CD4-positive, alpha-beta T cell treated with Interleukin-6 at 100 ng/mL for 8 hours (primary cell): Measurements from ENCODE around the gene TRIM45.
"Not testable (repeated sequence)": the region's sequence is repeated elsewhere in the genome, so short reads cannot be mapped to it uniquely, and the experiment has no call there.

Source experiments
- DNase-seq: peaks from one replicate; pipeline ENCODE4 v3.0.0-alpha.2; 2020; ENCODE audit warnings: mixed read lengths, low spot score

TRIM45 gene

DNA sequence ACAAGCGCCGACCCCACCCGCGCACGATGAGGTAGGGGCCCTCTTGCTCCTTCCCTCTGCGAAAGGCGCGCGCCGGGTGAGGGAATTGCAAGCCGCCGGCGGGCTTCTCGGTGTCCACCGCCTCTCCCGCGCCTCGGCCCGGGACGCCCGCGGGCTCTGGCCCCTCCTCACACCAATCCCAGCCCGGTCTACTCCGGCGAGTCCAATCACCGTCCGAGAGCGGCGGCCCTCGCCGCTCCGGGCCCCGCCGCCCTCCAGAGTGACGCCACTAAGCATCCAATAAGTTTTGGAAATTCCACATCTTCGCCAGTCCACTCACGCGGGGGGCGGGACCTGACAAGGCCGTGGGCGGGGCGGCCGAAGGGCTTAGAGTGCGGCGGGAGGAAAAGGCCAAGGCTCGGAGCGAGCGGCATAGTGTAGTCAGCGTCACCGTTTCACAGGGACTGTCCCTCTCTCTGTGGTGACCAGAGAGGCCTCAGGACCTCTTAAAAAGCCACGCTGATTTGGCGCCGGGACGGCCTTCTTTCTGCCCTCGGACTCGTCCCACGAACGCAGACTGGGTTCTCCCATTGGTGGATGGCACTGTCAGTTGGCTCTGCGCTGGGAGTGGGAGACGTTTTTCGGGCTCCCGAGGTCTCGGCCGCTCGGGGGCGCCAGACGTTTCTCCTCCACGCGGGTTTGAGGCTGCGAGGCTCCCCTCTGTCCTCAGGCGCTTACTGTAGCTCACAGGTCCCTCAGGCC, at the start of gene TRIM45:
Gene TRIM45, minus strand, starts transcription at position 161 of the 741 bp plus-strand sequence. CDS start 548 bp downstream, outside the sequence.
- DNase-seq, result peak; percentile 85

- no peak for DNase-seq
These were observed 48.5 kb upstream of the TRIM45 start for GRCh38 chr1:117169871-117170596.

GRCh38 chr1:117167402-117167801, 45.9 kb upstream of the TRIM45 start:
- DNase-seq, result no peak

DNA sequence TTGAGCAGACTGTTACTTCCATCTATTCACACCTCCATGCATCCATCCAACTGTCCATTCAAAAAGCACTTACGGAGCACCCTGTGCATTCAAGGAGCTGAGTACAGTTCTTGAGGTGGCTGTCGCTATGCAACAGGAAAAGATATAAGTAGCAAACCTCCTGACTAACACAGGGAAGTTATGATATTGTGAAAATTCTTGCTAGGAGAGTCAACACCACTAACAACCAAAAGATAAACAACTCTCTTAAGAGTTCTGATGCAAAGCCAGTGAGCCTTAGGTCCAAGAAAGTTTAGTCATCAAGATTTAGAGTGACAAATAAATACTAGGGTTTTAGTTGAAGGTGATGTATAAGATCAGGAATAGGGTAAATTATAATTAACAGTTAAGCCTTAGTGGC, 44.5 kb upstream of the TRIM45 start:
- no peak for DNase-seq

GRCh38 chr1:117164209-117164608, 42.7 kb upstream of the TRIM45 start:
- no peak for DNase-seq

GRCh38 chr1:117162816-117163215, 41.3 kb upstream of the TRIM45 start:
- no peak for DNase-seq

GRCh38 chr1:117161887-117162286, 40.3 kb upstream of the TRIM45 start:
- no peak for DNase-seq

- not testable (repeated sequence) for DNase-seq
These were observed 29.8 kb upstream of the TRIM45 start for GRCh38 chr1:117151305-117151704.

DNA sequence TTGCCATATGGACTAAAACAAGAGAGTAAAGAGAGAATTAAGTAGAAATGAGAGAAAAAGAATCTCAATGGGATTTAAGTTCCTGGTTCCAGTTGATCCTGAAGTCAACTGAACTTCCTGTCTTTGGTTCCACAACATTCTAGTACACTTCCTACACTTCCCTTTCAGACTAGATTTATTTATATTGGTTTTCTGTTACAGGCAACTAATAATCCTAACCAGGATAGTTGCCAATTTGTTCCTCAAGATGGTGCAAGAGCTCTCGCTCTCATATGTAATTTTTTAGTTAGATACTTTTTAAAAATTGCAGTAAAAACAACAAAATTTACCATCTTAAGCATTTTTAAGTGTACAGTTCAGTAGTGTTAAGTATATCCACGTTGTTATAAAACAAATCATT, 28.8 kb upstream of the TRIM45 start:
- no peak for DNase-seq

DNA sequence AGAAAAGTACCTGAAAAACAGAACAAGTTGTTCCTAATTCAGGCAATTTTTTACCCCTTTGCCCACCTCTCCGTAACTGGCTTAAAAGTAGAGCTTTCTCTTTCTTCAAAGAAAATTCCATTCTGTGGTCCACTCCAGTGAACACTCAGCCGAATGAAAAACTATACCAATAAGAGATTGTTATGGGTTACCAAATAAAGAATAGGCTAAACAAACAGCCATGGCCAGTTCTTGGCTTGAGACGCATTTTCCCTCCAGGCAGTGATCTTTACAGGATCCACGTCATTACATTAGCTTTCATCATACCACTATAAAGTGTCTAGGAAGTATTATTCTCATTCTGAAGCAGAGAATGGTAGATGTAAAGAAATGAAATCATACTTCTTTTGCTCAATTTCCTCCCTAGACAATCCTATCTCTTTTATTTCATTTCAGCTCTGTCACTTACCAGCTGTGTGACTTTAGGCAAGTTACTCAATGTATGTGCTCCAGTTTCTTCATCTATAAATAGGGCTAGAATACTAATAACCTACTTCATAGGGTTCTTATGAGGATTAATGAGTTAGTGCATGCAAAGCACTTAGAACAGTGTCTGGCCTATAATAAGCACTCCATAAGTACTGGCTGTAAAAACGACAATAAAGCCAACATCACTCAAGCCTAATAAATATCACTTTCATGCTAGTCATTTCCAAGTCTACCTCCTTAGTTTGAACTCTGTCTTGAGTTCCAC, 26.5 kb upstream of the TRIM45 start:
- no peak for DNase-seq

- DNase-seq, result no peak
These were observed 25.8 kb upstream of the TRIM45 start for GRCh38 chr1:117147341-117147831.

DNA sequence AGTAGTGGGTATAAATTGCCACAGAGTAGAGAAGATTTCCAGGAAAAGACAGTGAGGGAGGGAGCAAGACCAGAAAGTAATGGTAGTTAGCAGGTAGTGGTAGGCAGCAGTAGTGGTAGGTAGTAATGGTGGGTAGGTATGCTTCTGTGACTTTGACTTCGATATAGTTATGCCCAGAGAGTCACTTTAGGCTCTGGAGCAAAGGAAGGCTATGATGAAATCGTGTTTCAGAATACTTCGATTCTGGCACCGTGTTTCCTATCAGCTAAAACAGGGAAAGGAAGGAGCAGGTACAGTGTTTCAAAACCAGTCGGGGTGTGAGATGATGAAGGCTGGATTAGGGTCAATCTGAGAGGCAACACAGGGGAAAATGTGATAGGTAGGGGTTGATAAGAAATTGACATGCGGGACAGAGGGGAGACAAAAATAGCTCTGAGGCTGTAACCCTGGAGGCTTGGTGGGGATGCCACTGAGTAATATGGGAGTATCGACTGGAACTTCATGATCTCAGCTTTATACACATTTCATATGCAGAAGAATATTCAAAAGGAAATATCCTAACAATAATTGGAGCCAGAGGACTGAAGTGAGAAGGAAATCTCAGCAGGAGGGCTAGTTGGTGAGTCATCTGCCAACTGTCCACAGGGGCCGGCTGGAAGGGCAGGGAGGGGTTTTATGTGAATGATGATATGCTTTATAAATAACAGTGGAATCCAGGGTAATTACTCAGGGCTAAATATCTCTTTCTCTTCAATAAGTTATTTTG, 25.2 kb upstream of the TRIM45 start:
- no peak for DNase-seq

GRCh38 chr1:117146072-117146471, 24.5 kb upstream of the TRIM45 start:
- DNase-seq, result no peak

DNA sequence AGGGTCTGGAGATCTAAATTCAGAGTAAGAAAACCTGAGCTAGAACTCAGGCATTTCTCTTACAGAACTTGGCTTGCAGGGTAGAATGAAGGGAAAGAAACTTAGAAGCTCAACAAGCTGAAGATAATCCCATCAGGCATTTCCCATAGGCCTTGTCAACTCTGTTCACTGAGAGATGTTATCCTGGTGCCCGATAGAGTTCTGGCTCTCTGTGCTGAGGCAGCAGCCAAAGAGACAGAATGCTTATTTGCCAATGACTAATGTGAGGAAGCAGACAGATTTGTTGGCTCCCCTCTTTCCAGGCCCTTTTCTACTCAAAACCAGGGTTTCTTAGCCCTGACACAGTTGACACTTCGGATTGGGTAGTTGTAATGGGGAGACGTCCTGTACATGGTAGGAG, 22.3 kb upstream of the TRIM45 start:
- no peak for DNase-seq

- no peak for DNase-seq
These were observed 21.6 kb upstream of the TRIM45 start for GRCh38 chr1:117143172-117143571.

DNA sequence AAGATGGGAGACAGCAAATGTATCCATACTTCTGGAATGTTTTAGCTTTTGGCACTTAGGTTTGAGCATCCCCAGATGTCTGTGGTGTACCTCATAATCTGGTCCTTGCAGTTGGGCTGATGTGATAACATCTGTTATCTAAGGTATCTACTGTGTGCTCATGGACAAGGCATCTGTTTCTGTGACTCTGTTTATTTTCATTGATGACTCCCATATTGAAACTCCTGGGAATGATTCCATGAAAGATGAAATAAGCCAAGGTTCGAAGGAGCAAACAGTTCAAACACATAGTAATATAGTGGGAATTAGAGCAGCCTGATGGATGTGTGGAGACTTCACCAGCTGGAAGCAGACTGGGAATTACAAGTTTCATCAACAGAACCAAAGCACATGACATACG, 20.7 kb upstream of the TRIM45 start:
- DNase-seq, result no peak

DNA sequence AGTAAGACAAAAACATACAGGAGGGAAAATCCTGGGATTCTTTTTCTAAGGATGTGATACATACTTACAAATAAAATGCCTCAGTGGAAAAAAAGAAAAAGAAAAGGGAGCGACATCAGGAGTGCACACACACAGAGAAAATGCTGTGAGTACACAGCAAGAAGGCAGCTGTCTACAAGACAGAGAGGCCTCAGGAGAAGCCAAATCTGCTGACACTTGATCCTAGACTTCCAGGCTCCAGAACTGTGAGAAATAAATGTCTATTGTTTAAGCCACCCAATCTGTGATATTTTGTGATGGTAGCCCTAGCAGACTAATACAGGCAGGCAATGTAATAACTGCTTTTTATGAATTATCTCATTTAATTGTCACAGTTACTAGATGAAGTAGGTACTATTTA, 17.0 kb upstream of the TRIM45 start:
- DNase-seq, result no peak

GRCh38 chr1:117138106-117138505, 16.6 kb upstream of the TRIM45 start:
- DNase-seq, result no peak

DNA sequence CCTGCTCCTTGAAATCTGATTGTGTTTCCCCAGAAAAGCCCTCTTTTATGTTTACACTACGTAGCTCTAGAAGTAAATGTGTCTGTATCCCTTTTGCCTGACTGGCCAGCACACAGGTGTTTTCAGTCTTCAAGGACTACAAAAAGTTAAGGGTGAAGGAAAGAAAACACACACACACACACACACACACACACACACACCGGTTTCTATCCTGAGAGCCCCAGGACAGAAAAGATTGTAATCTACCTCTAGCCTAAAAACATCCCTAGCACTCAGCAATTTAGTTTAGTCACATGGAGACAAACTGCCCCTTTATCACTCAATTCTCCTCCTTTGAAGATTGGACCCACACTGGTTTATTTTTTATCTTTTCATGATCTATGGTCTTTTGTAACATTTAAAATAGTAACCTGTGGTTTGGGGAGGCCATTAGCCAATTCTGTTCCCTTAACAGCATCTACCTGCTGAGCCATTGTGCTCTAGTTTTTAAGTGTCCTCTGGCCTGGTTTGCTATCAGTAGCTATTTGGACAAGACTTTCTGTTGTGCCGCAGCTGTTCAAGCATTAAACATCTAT, 15.8 kb upstream of the TRIM45 start:
- DNase-seq, result no peak

DNA sequence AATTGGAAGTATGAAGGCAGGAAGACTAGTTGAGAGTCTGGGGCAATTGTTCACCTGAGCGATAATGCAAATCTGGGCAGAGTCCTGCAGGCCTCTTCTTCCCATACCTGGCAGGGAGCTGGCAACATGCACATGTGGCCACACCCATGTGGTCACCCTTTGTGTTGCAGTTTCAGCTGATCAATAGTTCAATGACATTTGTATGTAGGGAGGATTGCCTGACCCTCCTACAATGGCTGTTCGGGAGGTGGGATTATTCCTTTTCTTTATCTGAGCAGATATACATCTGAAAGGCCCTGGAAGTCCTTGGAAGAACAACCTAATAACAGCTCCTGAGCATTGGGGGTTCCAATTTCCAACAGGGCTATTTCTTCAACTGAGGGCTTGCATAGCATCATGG, 15.2 kb upstream of the TRIM45 start:
- DNase-seq, result no peak

- no peak for DNase-seq
These were observed 13.8 kb upstream of the TRIM45 start for GRCh38 chr1:117135329-117135728.

DNA sequence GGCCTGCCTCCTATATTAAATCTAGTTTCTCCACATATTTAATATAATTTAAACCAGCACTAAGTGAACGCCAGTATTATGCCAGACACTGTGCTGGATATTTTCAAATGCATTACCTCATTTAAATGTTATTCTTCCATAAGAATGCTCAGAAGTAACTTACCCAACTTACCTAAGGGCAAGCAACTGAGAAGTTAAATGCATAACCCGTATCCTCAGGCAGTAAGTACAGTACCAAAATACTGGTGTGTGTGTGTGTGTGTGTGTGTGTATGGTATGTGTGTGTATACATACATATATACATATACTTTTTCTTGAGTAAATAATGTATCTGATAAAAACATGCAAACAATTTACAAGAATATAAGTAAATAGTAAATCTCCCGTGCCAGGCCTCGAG, 9.0 kb upstream of the TRIM45 start:
- no peak for DNase-seq
